HG02763 (cell line): ENCODE data around the gene CAB39.

Experiments used
- ATAC-seq: cut with Tn5 transposase; IDR thresholded peaks from one replicate; pipeline ENCODE4 v1.9.1; 2021; ENCODE audit warnings: mild to moderate bottlenecking, moderate library complexity; ENCODE audit not compliant: unreplicated experiment

Gene CAB39

GRCh38 chr2:230712443-230713330, at the start of gene CAB39:
TSS of gene CAB39 (plus strand) at chr2:230712842. CDS start at chr2:230760002, 47,160 bp downstream.
- ATAC-seq, result peak; percentile 88

DNA sequence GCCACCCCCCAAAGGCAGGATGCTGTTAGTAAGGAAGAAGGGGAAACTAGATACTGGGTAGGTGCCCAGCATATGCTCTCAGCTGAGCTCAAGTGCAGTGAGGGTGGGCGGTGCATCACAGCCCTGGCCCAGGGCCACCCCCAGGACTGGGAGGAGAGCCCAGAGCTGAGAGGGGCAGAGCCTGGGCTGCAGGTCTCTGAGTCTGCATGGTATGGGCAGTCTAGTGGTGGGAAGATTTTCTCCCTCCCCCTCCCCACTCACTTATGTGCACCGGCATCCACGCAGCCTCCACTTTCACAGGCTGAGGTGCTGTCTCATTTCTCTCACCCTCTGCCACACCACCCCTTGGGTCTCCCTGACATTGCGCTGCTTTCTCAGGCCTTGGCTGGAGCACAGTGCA, 48.5 kb upstream of the CAB39 start:
- ATAC-seq, result no peak

DNA sequence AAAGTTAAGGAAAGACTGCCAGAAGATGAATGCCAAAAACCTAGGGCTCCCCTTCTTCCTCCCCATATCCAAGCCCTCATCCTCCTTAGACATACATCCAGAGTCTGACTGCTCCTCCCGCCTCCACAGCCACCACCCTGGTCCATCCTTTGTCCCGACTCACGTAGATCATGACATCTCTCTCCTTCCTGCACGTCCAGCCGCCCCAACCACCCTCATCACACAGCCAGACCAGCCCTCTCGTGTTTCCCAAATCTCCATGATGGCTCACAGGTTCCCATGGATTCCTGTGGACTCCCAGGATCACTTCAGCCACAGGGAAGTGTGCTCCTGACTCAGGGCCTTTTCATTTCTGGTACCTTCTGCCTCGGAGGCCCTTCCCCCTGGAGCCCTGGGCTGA, 47.8 kb upstream of the CAB39 start:
- no peak for ATAC-seq

- no peak for ATAC-seq
Observed at GRCh38 chr2:230665263-230665691, 47.4 kb upstream of the CAB39 start.

- no peak for ATAC-seq
Observed at GRCh38 chr2:230666446-230666845, 46.2 kb upstream of the CAB39 start.

DNA sequence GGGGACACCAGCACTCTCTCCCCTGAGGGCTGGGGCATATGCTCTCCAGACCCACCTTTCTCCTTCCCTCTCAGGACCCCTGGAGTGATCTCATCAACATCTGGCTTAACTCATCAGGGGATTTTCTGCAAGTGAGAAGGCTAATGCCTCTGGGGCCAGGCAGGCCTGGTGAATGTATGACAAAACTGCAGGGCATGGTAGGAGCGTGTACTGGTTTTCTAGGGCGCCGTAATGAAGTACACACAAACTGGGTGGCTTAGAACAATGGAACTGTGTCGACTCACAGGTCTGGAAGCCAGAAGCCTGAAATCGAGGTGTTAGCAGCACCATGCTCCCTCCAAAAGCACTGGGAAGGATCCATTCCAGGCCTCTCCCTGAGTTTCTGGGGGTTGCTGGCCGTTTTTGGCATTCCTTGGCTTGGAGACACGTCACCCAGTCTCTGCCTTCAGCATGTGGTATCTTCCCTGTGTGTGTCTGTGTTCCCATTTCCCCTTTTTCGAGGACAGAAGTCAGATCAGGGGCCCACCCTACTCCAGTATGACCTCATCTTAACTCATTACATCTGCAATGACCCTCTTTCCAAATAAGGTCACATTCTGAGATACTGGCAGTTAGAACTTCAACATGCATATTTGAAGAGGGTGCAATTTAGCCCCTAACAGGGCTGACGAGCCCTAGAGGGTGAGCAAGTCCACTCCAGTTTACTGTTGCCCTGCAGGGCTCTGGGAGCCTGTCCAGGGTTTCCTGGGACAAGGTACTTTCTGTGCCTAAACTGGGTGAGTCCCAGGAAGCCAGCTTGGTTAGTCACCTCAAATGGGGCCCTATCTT, 45.5 kb upstream of the CAB39 start:
- no peak for ATAC-seq

DNA sequence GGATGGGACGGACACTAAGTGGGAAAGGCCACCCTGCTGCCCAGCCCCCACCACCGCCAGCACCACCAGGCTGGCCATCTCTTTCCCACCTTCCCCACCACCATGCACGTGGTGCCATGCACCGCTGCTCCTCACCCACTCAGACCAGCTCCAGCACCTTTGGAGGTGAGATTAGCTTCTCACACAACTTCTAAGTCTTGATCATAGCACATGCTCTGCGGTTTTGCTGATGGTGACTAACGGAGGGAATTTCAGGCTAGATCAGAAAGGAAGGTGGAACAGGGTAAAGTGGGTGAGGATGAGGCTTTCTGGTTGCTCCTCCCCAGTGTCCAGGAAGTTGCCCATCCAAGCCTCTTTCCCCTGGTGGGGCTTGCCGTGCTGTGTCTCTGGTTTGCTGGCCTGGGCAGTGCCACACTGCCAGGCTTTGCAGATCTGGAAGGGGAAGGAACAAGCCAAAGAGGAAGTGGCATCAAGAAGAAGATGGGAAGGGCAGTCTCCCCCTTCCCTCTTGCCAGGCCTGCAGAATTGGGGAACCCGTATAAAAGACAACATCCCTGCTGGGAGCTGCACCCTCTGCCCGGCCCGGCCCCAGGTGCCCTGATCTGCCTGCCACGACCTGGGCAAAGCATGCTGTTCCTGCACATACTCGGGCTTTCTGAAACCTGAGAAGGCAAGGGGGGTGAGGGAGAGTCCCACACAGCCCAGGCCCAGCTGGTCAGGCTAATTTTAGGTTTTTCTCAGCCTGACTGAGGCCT, 44.3 kb upstream of the CAB39 start:
- peak; percentile 52 for ATAC-seq

DNA sequence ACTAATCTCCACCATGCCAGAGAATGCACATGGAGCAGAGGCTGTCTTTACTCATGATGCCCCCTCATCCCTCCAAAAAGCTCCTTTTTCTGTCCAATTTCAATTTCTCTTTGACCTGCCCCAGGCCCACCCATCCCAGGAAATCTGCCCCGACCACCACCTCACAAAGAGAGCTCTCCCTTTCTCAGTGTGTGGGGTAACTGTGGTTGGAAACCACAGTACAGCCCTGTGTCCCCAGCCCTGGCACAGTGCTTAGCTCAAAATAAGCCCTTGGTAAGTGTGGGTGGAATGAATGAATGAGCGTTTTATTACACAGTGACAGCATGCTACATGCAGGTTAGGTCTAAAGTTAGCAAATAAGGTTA, 43.7 kb upstream of the CAB39 start:
- ATAC-seq, result peak; percentile 39

DNA sequence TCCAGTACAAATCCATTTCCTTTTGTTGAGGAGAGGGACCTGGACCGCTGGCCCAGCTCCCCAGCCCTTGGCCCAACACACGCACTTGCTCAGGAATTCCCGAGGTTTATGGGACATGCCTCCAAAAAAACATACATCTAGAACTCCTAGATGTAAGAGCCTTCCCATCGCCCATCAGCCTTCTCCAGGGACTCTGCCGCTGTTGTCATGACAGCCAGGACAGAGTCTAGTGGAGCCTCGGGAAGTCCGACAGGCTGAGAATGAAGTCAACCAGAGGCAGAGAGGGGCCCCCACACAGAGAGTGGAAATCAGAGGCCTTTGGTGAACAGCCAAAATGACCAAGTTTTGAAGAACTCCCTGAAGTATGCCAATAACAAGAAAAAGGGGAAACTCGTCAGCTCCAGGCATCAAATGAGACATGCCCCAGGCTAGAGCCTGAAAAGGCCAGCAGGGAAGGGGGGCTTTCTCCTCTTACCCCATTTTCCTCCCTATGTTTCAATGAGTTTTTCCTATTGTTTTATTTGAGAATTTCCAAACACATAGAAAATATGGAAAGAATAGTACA, 43.2 kb upstream of the CAB39 start:
- ATAC-seq, result no peak

DNA sequence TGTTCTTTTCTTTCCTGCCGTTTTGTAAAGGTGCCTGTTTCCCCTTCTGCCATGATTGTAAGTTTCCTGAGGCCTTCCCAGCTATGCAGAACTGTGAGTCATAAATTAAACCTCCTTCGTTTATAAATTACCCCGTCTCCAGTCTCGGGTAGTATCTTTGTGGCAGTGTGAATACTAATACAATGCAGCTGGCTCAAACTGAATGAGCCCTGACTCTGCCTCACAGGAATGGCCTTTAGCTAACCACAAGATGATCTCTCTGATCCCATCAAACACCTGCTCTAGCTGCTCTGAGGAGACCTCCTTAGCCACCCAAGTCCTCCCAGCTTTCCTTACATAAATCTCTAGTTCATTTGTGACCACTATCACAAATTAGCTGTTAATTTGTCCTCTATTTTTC, 41.5 kb upstream of the CAB39 start:
- no peak for ATAC-seq

DNA sequence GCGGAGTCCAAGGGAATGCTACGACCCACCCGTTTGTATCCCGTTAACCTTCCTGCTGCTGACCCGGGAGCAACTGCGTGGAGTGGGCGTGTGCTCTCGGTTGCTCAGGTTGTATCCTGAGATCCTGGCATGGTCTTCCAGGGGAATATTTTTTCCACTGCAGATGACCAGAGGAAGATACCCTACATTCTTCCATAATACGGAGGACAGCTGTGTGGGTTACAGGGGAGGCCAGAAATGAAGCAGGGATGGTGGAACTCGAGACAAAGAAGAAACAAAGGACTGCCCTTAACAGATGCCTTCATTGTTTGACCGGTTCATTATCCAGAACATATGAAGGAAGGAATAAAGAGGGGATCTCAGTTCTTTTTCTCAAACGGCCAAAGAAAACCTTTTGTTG, 39.8 kb upstream of the CAB39 start:
- no peak for ATAC-seq

- ATAC-seq, result no peak
Observed at GRCh38 chr2:230674401-230674800, 38.2 kb upstream of the CAB39 start.

GRCh38 chr2:230674966-230675672, 37.5 kb upstream of the CAB39 start:
- no peak for ATAC-seq

DNA sequence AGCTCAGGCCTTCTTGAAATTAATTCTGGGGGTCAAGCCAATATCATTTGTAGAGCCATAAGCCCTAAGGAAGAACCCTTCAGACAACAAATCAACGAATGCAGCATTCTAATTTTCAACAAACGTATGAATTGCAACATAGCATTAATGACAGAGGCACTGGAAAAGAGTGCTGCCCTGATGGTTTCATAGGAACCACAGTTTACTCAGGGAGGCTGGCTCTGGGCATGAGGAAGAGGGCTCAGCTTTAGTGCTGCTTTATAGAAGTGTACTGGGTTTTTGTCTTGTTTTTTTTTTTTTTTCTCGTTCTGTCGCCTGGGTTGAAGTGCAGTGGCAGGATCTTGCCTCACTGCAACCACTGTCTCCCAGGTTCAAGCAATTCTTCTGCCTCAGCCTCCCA, 36.1 kb upstream of the CAB39 start:
- no peak for ATAC-seq

DNA sequence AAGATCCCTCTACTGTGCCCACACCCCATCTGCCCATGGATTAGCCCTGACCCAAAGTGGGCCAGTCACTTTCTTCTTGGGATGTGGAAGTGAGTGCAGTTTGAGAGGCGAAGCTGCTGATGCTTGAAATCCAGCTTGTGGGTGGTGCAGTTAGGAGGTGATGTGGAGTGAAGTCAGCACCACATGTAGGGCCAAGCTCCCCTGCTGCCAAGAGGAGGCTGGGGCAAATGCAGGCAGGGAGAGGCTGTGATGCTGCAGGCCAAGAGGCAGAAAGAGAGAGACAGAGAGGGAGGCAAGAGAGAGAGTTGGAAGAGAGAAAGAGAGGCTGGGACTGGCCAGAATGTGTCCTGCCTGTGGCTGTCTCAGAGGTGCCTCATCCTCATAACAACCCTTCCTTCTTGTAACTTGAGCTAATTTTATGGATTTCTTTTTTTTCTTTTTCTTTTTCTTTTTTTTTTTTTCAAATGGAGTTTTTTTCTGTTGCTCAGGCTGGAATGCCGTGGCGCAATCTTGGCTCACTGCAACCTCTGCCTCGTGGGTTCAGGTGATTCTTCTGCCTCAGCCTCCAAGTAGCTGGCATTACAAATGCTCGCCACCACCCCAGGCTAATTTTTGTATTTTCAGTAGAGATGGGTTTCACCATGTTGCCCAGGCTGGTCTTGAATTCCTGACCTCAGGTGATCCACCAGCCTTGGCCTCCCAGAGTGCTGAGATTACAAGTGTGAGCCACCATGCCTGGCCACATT, 35.3 kb upstream of the CAB39 start:
- no peak for ATAC-seq

- no peak for ATAC-seq
Observed at GRCh38 chr2:230678018-230678417, 34.6 kb upstream of the CAB39 start.

DNA sequence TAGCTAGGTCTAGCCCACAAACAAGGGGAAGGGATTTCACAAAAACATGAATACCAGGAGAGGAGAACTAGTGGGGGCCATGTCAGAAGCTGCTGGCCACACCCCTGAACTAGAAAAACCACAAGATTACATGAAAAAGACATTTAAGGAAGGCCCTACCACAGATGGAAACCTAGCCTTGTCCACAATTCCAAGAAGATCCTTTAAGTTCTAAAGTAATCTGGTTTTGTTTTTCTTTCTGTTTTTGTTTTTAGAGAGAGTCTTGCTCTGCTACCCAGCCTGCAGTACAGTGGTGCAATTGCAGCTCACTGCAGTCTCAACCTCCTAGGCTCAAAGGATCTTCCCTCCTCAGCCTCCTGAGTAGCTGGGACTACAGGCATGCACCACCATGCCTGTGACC, 34.2 kb upstream of the CAB39 start:
- no peak for ATAC-seq

- no peak for ATAC-seq
Observed at GRCh38 chr2:230680463-230681170, 32.0 kb upstream of the CAB39 start.

DNA sequence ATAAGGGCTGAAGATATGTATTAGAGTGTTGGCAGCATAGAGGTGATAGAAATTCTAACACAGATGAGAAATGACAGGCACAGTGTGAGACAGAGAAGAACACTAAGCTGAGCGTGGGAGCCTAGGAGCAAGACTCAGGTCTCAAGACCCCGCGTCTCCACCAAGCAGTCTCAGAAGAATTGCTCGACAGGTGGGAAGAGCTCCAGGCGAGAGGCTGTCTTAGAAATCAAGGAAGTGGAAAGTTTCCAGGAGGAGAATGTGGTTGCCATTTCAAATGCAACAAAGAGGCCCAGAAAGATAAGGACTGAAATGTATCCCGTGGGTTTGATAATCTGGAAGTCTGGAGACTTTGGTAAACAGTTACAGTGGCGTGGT, 31.5 kb upstream of the CAB39 start:
- ATAC-seq, result no peak
